Naive thymus-derived CD4-positive, alpha-beta T cell (primary cell): ENCODE data around the gene TAP2. TPM values are rescaled to one million over a fixed set of nuclear protein-coding genes. Genes with fewer than 3 reads are reported as not detected.

ENCODE experiments used
- ATAC-seq: fragments of 150-1000 bp; cut with Tn5 transposase; 2 replicates; pipeline ENCODE4 v1.10.0; 2021; ENCODE audit warnings: mild to moderate bottlenecking, moderate library complexity
- CTCF ChIA-PET: fragments of 350-600 bp; sonication (Branson Sonifier 250); formaldehyde crosslinking; loops from one replicate; lab custom pipeline; 2021; ENCODE audit warnings: antibody characterized with exemption; lab: Charles Lee
- POLR2A ChIA-PET: fragments of 350-600 bp; sonication (Branson Sonifier 250); formaldehyde crosslinking; loops from one replicate; lab custom pipeline; 2021; ENCODE audit warnings: antibody characterized with exemption, inconsistent platforms; lab: Charles Lee
- DNase-seq, 9 donors: peaks; one replicate each; pipeline versions ENCODE4 v3.0.0 to v3.0.0-alpha.2; 2020 to 2022; ENCODE audit warnings: mixed read lengths in 1 of 9
- H3K27ac ChIP-seq: one replicate; pipeline ENCODE4 v1.7.0; 2013; ENCODE audit warnings: mild to moderate bottlenecking, low read depth, low read length, moderate library complexity
- H3K27me3 ChIP-seq, 2 donors: one replicate each; pipeline ENCODE4 v1.7.0; 2013; ENCODE audit warnings: low read length in 2 of 2, mild to moderate bottlenecking in 2 of 2, moderate library complexity in 2 of 2; ENCODE audit not compliant: control insufficient read depth in 2 of 2, insufficient read depth in 2 of 2
- H3K36me3 ChIP-seq, 3 experiments: 1 replicate in 2 of 3; 2 replicates in 1 of 3; pipeline ENCODE4 v1.7.0; 2013; ENCODE audit warnings: low read length in 3 of 3, mild to moderate bottlenecking in 3 of 3, moderate library complexity in 1 of 3; ENCODE audit not compliant: insufficient read depth in 3 of 3, control insufficient read depth in 2 of 3
- H3K4me1 ChIP-seq, 2 donors: one replicate each; pipeline ENCODE4 v1.7.0; 2013; ENCODE audit warnings: low read length in 2 of 2, mild to moderate bottlenecking in 2 of 2, moderate library complexity in 1 of 2; ENCODE audit not compliant: control insufficient read depth in 2 of 2, insufficient read depth in 2 of 2
- H3K4me3 ChIP-seq: 2 replicates; pipeline ENCODE4 v1.7.0; 2013; ENCODE audit warnings: mild to moderate bottlenecking, low read length
- H3K9me3 ChIP-seq, 3 experiments: 1 replicate in 2 of 3; 2 replicates in 1 of 3; pipeline ENCODE4 v1.7.0; 2013; ENCODE audit warnings: low read length in 3 of 3; ENCODE audit not compliant: control insufficient read depth in 2 of 3
- H3K27ac Mint-ChIP-seq, 9 donors: one replicate each; pipeline ENCODE4 v1.8.0; 2020 to 2022; ENCODE audit warnings: mixed read lengths in 9 of 9, mild to moderate bottlenecking in 8 of 9, moderate library complexity in 5 of 9, inconsistent platforms in 2 of 9
- H3K27me3 Mint-ChIP-seq, 5 donors: one replicate each; pipeline ENCODE4 v1.8.0; 2021 to 2022; ENCODE audit warnings: mixed read lengths in 5 of 5, mild to moderate bottlenecking in 1 of 5
- H3K36me3 Mint-ChIP-seq, 5 donors: one replicate each; pipeline ENCODE4 v1.8.0; 2020 to 2022; ENCODE audit warnings: mixed read lengths in 5 of 5, mild to moderate bottlenecking in 3 of 5, inconsistent platforms in 1 of 5
- H3K4me1 Mint-ChIP-seq, 7 donors: one replicate each; pipeline ENCODE4 v1.8.0; 2020 to 2022; ENCODE audit warnings: mixed read lengths in 7 of 7, mild to moderate bottlenecking in 3 of 7, inconsistent platforms in 1 of 7
- H3K4me3 Mint-ChIP-seq, 10 donors: one replicate each; pipeline ENCODE4 v1.8.0; 2020 to 2022; ENCODE audit warnings: mild to moderate bottlenecking in 10 of 10, mixed read lengths in 10 of 10, moderate library complexity in 6 of 10, inconsistent platforms in 2 of 10
- H3K9me3 Mint-ChIP-seq, 11 donors: one replicate each; pipeline ENCODE4 v1.8.0; 2020 to 2022; ENCODE audit warnings: mixed read lengths in 11 of 11, mild to moderate bottlenecking in 4 of 11, inconsistent platforms in 1 of 11, moderate library complexity in 1 of 11
- intact Hi-C, 2 donors: fragments of 100-400 bp; cut with micrococcal nuclease; formaldehyde crosslinking; loops; one replicate each; pipeline ENCODE4 v1.15.1; 2023
- polyA plus RNA-seq, 2 donors: library from polyadenylated mRNA; unstranded; fragments of 300-500 nt; fragmentation: Illumina TruSeq; gene quantifications; one replicate each; pipeline ENCODE4 v1.2.3, GENCODE V29; 2021
- total RNA-seq, 6 experiments: library from RNA in 5 of 6; stranded (reverse) in 5 of 6; gene quantifications; 1 replicate in 5 of 6; 2 replicates in 1 of 6; pipeline ENCODE4 v1.2.3 and lab custom pipeline; 2021 to 2026

Gene TAP2
- total and polyA plus RNA-seq, 7 experiments from 2014 or later, result 26.4 to 243 (median 105) TPM

GRCh38 chr6:32843331-32843978, 4.9 kb upstream of the TAP2 start:
- intact Hi-C loops, result loop anchor here (5.0 to 10.0 kb wide), 5 partner anchors 359 to 1394 kb away; partner anchors contain the start of genes ATF6B (in 1 of the 2), EHMT2 (in 1 of the 2), HMGA1 (in 1 of the 2) and HSD17B8 (in 1 of the 2)
- Mint-ChIP-seq H3K27ac (peak overlapping the region; percentile 99 to 100 (median 100)), H3K4me1 (peaks cover 60 to 82% (median 73%) of the 10 kb centered on the region in 7 donors), H3K27me3 (no peaks in the 10 kb centered on the region), H3K9me3 (peaks cover 0 to 4% (median 0%) of the 10 kb centered on the region in 11 donors), H3K4me3 (peak overlapping the region; percentile 92 to 99 (median 98)), H3K36me3 (peaks cover 25 to 81% (median 55%) of the 10 kb centered on the region in 5 donors)
- ChIA-PET POLR2A (interaction anchor here (0.8 to 11.4 kb wide), 18 partner anchors 8 to 981 kb away, joined by 3 to 662 read pairs (median 9); partner anchors contain the start of genes BRD2, HLA-DMA, HLA-DMB and NEU1), CTCF (interaction anchor here (1.0 to 9.7 kb wide), 6 partner anchors 13 to 128 kb away, joined by 3 to 241 read pairs (median 12); partner anchors contain the start of genes PSMB9 and TAP1)
- H3K9me3 ChIP-seq, result no peaks in the 10 kb centered on the region
- no peak for DNase-seq
- peaks cover 69% of the 10 kb centered on the region in 2 donors for H3K4me1 ChIP-seq
- no peak for ATAC-seq
- H3K27ac ChIP-seq, result peak overlapping the region; percentile 97
- H3K36me3 ChIP-seq, result peaks cover 33 to 57% (median 51%) of the 10 kb centered on the region in 3 experiments
- peak overlapping the region; percentile 97 for H3K4me3 ChIP-seq
- no peaks in the 10 kb centered on the region for H3K27me3 ChIP-seq

DNA sequence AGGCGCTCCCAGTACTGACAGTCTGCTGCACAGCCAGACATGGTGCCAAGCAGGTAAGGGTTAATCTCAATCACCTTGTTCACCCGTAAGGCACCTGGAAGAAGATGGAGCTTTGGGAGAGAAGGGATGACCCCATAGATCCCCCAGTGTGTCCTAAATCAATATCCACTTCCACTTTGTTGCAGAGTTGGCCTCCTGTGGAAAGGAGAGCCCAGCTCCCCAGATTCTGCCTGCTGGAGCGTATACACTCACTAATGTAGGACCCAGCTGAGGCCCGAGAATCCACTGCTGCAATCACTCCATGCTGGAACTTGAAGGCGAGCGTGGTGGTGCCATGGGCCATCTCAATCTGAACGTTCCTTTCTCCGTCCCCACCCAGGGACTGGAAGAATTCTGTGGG, 4.2 kb upstream of the TAP2 start:
- ChIA-PET POLR2A (interaction anchor here (0.8 to 11.4 kb wide), 9 partner anchors 8 to 871 kb away, joined by 3 to 662 read pairs (median 4); partner anchors contain the start of genes BRD2, DXO, PSMB9 and TAP1), CTCF (interaction anchor here (0.6 to 9.7 kb wide), 4 partner anchors 14 to 107 kb away, joined by 3 to 241 read pairs (median 90); partner anchors contain the start of genes PSMB9 and TAP1)
- Histone ChIP-seq H3K9me3 (no peaks in the 10 kb centered on the region), H3K27ac (peak overlapping the region; percentile 97), H3K27me3 (no peaks in the 10 kb centered on the region), H3K36me3 (peaks cover 28 to 51% (median 43%) of the 10 kb centered on the region in 3 experiments), H3K4me3 (peak overlapping the region; percentile 97), H3K4me1 (peaks cover 61 to 62% of the 10 kb centered on the region in 2 donors)
- peak overlapping the region; percentile 92 to 99 (median 98) for H3K4me3 Mint-ChIP-seq
- H3K27ac Mint-ChIP-seq, result peak overlapping the region; percentile 99 to 100 (median 100)
- peaks cover 0 to 2% (median 0%) of the 10 kb centered on the region in 11 donors for H3K9me3 Mint-ChIP-seq
- H3K36me3 Mint-ChIP-seq, result peaks cover 17 to 73% (median 48%) of the 10 kb centered on the region in 5 donors
- intact Hi-C loops, result loop anchor here (5.0 to 10.0 kb wide), 5 partner anchors 360 to 1395 kb away; partner anchors contain the start of genes ATF6B (in 1 of the 2), EHMT2 (in 1 of the 2), HMGA1 (in 1 of the 2) and HSD17B8 (in 1 of the 2)
- ATAC-seq (no peak), DNase-seq (no peak)
- no peaks in the 10 kb centered on the region for H3K27me3 Mint-ChIP-seq
- H3K4me1 Mint-ChIP-seq, result peaks cover 53 to 76% (median 66%) of the 10 kb centered on the region in 7 donors

GRCh38 chr6:32842021-32842650, 3.6 kb upstream of the TAP2 start:
- peaks cover 12 to 73% (median 42%) of the 10 kb centered on the region in 5 donors for H3K36me3 Mint-ChIP-seq
- Histone ChIP-seq H3K36me3 (peaks cover 23 to 46% (median 37%) of the 10 kb centered on the region in 3 experiments), H3K27me3 (no peaks in the 10 kb centered on the region), H3K9me3 (no peaks in the 10 kb centered on the region), H3K4me3 (peak overlapping the region; percentile 97), H3K4me1 (peaks cover 59 to 62% of the 10 kb centered on the region in 2 donors), H3K27ac (peak overlapping the region; percentile 97)
- POLR2A ChIA-PET, result interaction anchor here (0.8 to 11.4 kb wide), 9 partner anchors 9 to 870 kb away, joined by 3 to 662 read pairs (median 4); partner anchors contain the start of genes BRD2, DXO, PSMB9 and TAP1
- CTCF ChIA-PET, result interaction anchor here (0.6 to 9.7 kb wide), 4 partner anchors 14 to 108 kb away, joined by 3 to 241 read pairs (median 90); partner anchors contain the start of genes PSMB9 and TAP1
- no peaks in the 10 kb centered on the region for H3K27me3 Mint-ChIP-seq
- H3K4me1 Mint-ChIP-seq, result peaks cover 53 to 76% (median 66%) of the 10 kb centered on the region in 7 donors
- H3K4me3 Mint-ChIP-seq, result peak overlapping the region; percentile 92 to 99 (median 98)
- intact Hi-C loops, result loop anchor here (5.0 to 10.0 kb wide), 5 partner anchors 360 to 1395 kb away; partner anchors contain the start of genes ATF6B (in 1 of the 2), EHMT2 (in 1 of the 2), HMGA1 (in 1 of the 2) and HSD17B8 (in 1 of the 2)
- DNase-seq, result no peak
- peak overlapping the region; percentile 76 to 100 (median 100) for H3K27ac Mint-ChIP-seq
- peaks cover 0 to 1% (median 0%) of the 10 kb centered on the region in 11 donors for H3K9me3 Mint-ChIP-seq
- ATAC-seq, result no peak

GRCh38 chr6:32840604-32841246, 2.2 kb upstream of the TAP2 start:
- H3K4me1 ChIP-seq, result peaks cover 52 to 61% of the 10 kb centered on the region in 2 donors
- ATAC-seq, result no peak
- H3K36me3 ChIP-seq, result peaks cover 12 to 42% (median 24%) of the 10 kb centered on the region in 3 experiments
- peak in 5 of 9 donors; percentile 10 to 26 (median 13) for DNase-seq
- H3K27me3 Mint-ChIP-seq, result no peaks in the 10 kb centered on the region
- ChIA-PET POLR2A (interaction anchor here (0.7 to 11.4 kb wide), 12 partner anchors 9 to 577 kb away, joined by 3 to 662 read pairs (median 4); partner anchors contain the start of genes BRD2, CUTA, HLA-DMB and PSMB9), CTCF (interaction anchor here (6.7 to 9.7 kb wide), 2 partner anchors 16 to 27 kb away, joined by 177 to 241 read pairs; partner anchors contain the start of genes PSMB9 and TAP1)
- peaks cover 0 to 1% (median 0%) of the 10 kb centered on the region in 11 donors for H3K9me3 Mint-ChIP-seq
- H3K4me3 ChIP-seq, result peak overlapping the region; percentile 15
- H3K27me3 ChIP-seq, result no peaks in the 10 kb centered on the region
- peak overlapping the region; percentile 48 to 99 (median 80) for H3K4me3 Mint-ChIP-seq
- peak overlapping the region; percentile 81 to 100 (median 95) for H3K27ac Mint-ChIP-seq
- peaks cover 57 to 76% (median 66%) of the 10 kb centered on the region in 7 donors for H3K4me1 Mint-ChIP-seq
- peak overlapping the region; percentile 97 for H3K27ac ChIP-seq
- no peaks in the 10 kb centered on the region for H3K9me3 ChIP-seq
- peaks cover 13 to 72% (median 43%) of the 10 kb centered on the region in 5 donors for H3K36me3 Mint-ChIP-seq
- intact Hi-C loops, result loop anchor here (5.0 to 10.0 kb wide), 5 partner anchors 362 to 1397 kb away; partner anchors contain the start of genes ATF6B (in 1 of the 2), EHMT2 (in 1 of the 2), HMGA1 (in 1 of the 2) and HSD17B8 (in 1 of the 2)

- Histone ChIP-seq H3K4me3 (no peak overlapping the region), H3K9me3 (no peaks in the 10 kb centered on the region), H3K36me3 (peaks cover 16 to 56% (median 20%) of the 10 kb centered on the region in 3 experiments), H3K27ac (peak overlapping the region; percentile 97), H3K27me3 (no peaks in the 10 kb centered on the region), H3K4me1 (peaks cover 52 to 64% of the 10 kb centered on the region in 2 donors)
- Mint-ChIP-seq H3K9me3 (peaks cover 0 to 1% (median 0%) of the 10 kb centered on the region in 11 donors), H3K27me3 (no peaks in the 10 kb centered on the region), H3K36me3 (peaks cover 23 to 70% (median 38%) of the 10 kb centered on the region in 5 donors), H3K4me3 (peak overlapping the region in 6 of 10 donors; percentile 3 to 98 (median 64)), H3K4me1 (peaks cover 60 to 82% (median 74%) of the 10 kb centered on the region in 7 donors), H3K27ac (peak overlapping the region; percentile 89 to 100 (median 99))
- POLR2A ChIA-PET, result interaction anchor here (0.6 to 11.4 kb wide), 10 partner anchors 11 to 717 kb away, joined by 3 to 662 read pairs (median 14); partner anchors contain the start of genes BRD2, HLA-DMA, HLA-DMB and PSMB9
- CTCF ChIA-PET, result interaction anchor here (0.6 to 9.7 kb wide), 14 partner anchors 11 to 174 kb away, joined by 3 to 241 read pairs (median 6); partner anchors contain the start of genes HLA-DMA, PSMB9 and TAP1
- ATAC-seq (no peak), DNase-seq (no peak)
- intact Hi-C loops, result no loop called here
Measured at GRCh38 chr6:32839356-32839755, 817 bp upstream of the TAP2 start.
